ENCODE data around the gene SKI. TPM values are rescaled to one million over a fixed set of nuclear protein-coding genes. Genes with fewer than 3 reads are reported as not detected.

SKI gene
- total RNA-seq, 2 experiments from 2014 or later = 4.7 to 11.7 TPM

- DNase-seq (ENCODE audit: low spot score) = no peak
- Histone ChIP-seq H3K4me2 (ENCODE audit: low read length) (no peak overlapping the region), H3K79me2 (ENCODE audit: insufficient read depth, low read depth, low read length) (no peaks in the 10 kb centered on the region), H3K9me3 (ENCODE audit: low read length) (no peaks in the 10 kb centered on the region), H3K4me1 (ENCODE audit: insufficient read depth, low read length, poor library complexity, severe bottlenecking) (no peaks in the 10 kb centered on the region), H3K4me3 (ENCODE audit: low read depth, low read length, poor library complexity, severe bottlenecking) (no peak overlapping the region), H4K20me1 (ENCODE audit: insufficient read depth, low read length) (no peaks in the 10 kb centered on the region), H3K9me2 (ENCODE audit: insufficient read depth, low read length) (no peaks in the 10 kb centered on the region), H3K27ac (ENCODE audit: low read depth, low read length, poor library complexity, severe bottlenecking) (no peak overlapping the region), H2AFZ (ENCODE audit: low read length) (no peak overlapping the region), H3K36me3 (ENCODE audit: insufficient read depth, low read length) (no peaks in the 10 kb centered on the region)
- POLR2A ChIA-PET = no interaction called here
- intact Hi-C loops (cut with micrococcal nuclease; ENCODE audit: unreplicated experiment) = no loop called here
- no TSS peak for BruUV-seq (replicated peaks)
- CTCF ChIA-PET (ENCODE audit: unreplicated experiment) = no interaction called here
- TF ChIP-seq CTCF (conservative IDR thresholded peaks at IDR 0.05; ENCODE audit: low read length) (no peak), EZH2phosphoT487 (IDR thresholded peaks at IDR 0.05; ENCODE audit: borderline replicate concordance, low read depth, low read length) (no peak)
Observed at GRCh38 chr1:2180297-2181245, 47.5 kb upstream of the SKI start.

DNA sequence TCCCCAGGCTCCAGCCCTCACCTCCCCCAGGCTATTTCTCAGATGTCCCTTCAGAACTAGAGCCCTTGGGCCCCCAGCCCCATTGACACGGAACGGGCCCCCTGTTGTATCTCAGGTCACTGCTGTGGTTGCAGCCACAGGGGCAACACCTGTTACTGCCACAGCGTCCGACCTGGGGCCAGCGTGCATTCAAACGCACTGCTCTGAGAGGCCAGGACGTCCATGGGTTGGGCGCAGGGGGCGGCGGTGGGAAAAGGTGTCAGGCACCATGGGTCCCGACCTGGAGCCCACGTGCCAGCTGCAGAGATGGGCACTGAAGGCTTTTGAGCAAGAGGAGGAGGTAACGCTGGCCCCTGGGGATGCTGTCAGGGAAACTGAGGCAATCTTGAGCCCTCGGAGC, 46.8 kb upstream of the SKI start:
- no peaks in the 10 kb centered on the region for H3K36me3 ChIP-seq (ENCODE audit: insufficient read depth, low read length)
- no peak overlapping the region for H3K4me3 ChIP-seq (ENCODE audit: low read depth, low read length, poor library complexity, severe bottlenecking)
- intact Hi-C loops (cut with micrococcal nuclease; ENCODE audit: unreplicated experiment) = no loop called here
- no peaks in the 10 kb centered on the region for H3K9me3 ChIP-seq (ENCODE audit: low read length)
- no peaks in the 10 kb centered on the region for H3K4me1 ChIP-seq (ENCODE audit: insufficient read depth, low read length, poor library complexity, severe bottlenecking)
- POLR2A ChIA-PET = no interaction called here
- no peaks in the 10 kb centered on the region for H4K20me1 ChIP-seq (ENCODE audit: insufficient read depth, low read length)
- H3K9me2 ChIP-seq (ENCODE audit: insufficient read depth, low read length) = no peaks in the 10 kb centered on the region
- no peaks in the 10 kb centered on the region for H3K79me2 ChIP-seq (ENCODE audit: insufficient read depth, low read depth, low read length)
- no TSS peak for BruUV-seq (replicated peaks)
- H3K4me2 ChIP-seq (ENCODE audit: low read length) = no peak overlapping the region
- TF ChIP-seq EZH2phosphoT487 (IDR thresholded peaks at IDR 0.05; ENCODE audit: borderline replicate concordance, low read depth, low read length) (no peak), CTCF (conservative IDR thresholded peaks at IDR 0.05; ENCODE audit: low read length) (no peak)
- no peak for DNase-seq (ENCODE audit: low spot score)
- H3K27ac ChIP-seq (ENCODE audit: low read depth, low read length, poor library complexity, severe bottlenecking) = no peak overlapping the region
- H2AFZ ChIP-seq (ENCODE audit: low read length) = no peak overlapping the region
- CTCF ChIA-PET (ENCODE audit: unreplicated experiment) = no interaction called here

GRCh38 chr1:2181752-2182151, 46.4 kb upstream of the SKI start:
- Histone ChIP-seq H3K4me1 (ENCODE audit: insufficient read depth, low read length, poor library complexity, severe bottlenecking) (no peaks in the 10 kb centered on the region), H3K27ac (ENCODE audit: low read depth, low read length, poor library complexity, severe bottlenecking) (no peak overlapping the region), H3K4me3 (ENCODE audit: low read depth, low read length, poor library complexity, severe bottlenecking) (no peak overlapping the region), H3K9me3 (ENCODE audit: low read length) (no peaks in the 10 kb centered on the region), H3K36me3 (ENCODE audit: insufficient read depth, low read length) (no peaks in the 10 kb centered on the region), H4K20me1 (ENCODE audit: insufficient read depth, low read length) (no peaks in the 10 kb centered on the region), H2AFZ (ENCODE audit: low read length) (no peak overlapping the region), H3K9me2 (ENCODE audit: insufficient read depth, low read length) (no peaks in the 10 kb centered on the region), H3K4me2 (ENCODE audit: low read length) (no peak overlapping the region), H3K79me2 (ENCODE audit: insufficient read depth, low read depth, low read length) (no peaks in the 10 kb centered on the region)
- intact Hi-C loops (cut with micrococcal nuclease; ENCODE audit: unreplicated experiment) = no loop called here
- ChIA-PET POLR2A (no interaction called here), CTCF (ENCODE audit: unreplicated experiment) (no interaction called here)
- no TSS peak for BruUV-seq (replicated peaks)
- DNase-seq (ENCODE audit: low spot score) = no peak
- no peak for TF ChIP-seq CTCF (conservative IDR thresholded peaks at IDR 0.05; ENCODE audit: low read length)
- no peak for TF ChIP-seq EZH2phosphoT487 (IDR thresholded peaks at IDR 0.05; ENCODE audit: borderline replicate concordance, low read depth, low read length)

Data from OCI-LY7 (cell line).